IPS-NIHi11 (cell line): ENCODE data around the gene CDK5R2.
A peak's percentile ranks its signal among the peaks of the same experiment; 100 is the strongest.

Source experiments
- DNase-seq: peaks from one replicate; pipeline ENCODE4 v3.0.0; 2012; ENCODE audit warnings: mixed read lengths, low spot score

CDK5R2 gene

GRCh38 chr2:219003979-219004378 is 44.5 kb downstream of the CDK5R2 start:
- no peak for DNase-seq

- DNase-seq = no peak
Measured at GRCh38 chr2:219009294-219009693, 49.8 kb downstream of the CDK5R2 start.

GRCh38 chr2:219010162-219010756 is 50.8 kb downstream of the CDK5R2 start:
- DNase-seq = peak; percentile 73

- DNase-seq = no peak
Measured at GRCh38 chr2:219010873-219011272, 51.4 kb downstream of the CDK5R2 start.
